Activated CD8-positive, alpha-beta memory T cell treated with anti-CD3 and anti-CD28 coated beads, Interleukin-2, amount 10 ng/mL, durations not matched to agents 7 days and 5 days (primary cell): ENCODE data around the gene OPN3. TPM values are rescaled to one million over a fixed set of nuclear protein-coding genes. Genes with fewer than 3 reads are reported as not detected.
"Not testable (repeated sequence)": the region's sequence is repeated elsewhere in the genome, so short reads cannot be mapped to it uniquely, and the experiment has no call there.

Experiments used
- ATAC-seq: fragments of 150-1000 bp; cut with Tn5 transposase; one replicate; pipeline ENCODE4 v1.10.0; 2021; ENCODE audit warnings: moderate library complexity
- CTCF ChIA-PET: fragments of 350-600 bp; sonication (Branson Sonifier 250); formaldehyde crosslinking; loops from one replicate; lab custom pipeline; 2021; ENCODE audit warnings: antibody characterized with exemption; lab: Charles Lee
- DNase-seq: peaks from one replicate; pipeline ENCODE4 v3.0.0-alpha.2; 2020
- H3K27ac Mint-ChIP-seq: one replicate; pipeline ENCODE4 v1.8.0; 2021; ENCODE audit warnings: mild to moderate bottlenecking, mixed read lengths
- H3K27me3 Mint-ChIP-seq: one replicate; pipeline ENCODE4 v1.8.0; 2021; ENCODE audit warnings: mixed read lengths
- H3K36me3 Mint-ChIP-seq: one replicate; pipeline ENCODE4 v1.8.0; 2021; ENCODE audit warnings: mild to moderate bottlenecking, mixed read lengths
- H3K4me1 Mint-ChIP-seq: one replicate; pipeline ENCODE4 v1.8.0; 2021; ENCODE audit warnings: mixed read lengths
- H3K4me3 Mint-ChIP-seq: one replicate; pipeline ENCODE4 v1.8.0; 2021; ENCODE audit warnings: mild to moderate bottlenecking, moderate library complexity, mixed read lengths
- H3K9me3 Mint-ChIP-seq: one replicate; pipeline ENCODE4 v1.8.0; 2022; ENCODE audit warnings: low read depth, mixed read lengths
- total RNA-seq, 2 experiments: library from RNA; stranded (reverse); gene quantifications; one replicate each; pipeline ENCODE4 v1.2.3, GENCODE V29; 2021

Gene OPN3
- total RNA-seq, result 10 to 100 TPM in 1 of 2 experiments, 1 to 10 TPM in 1; 9.7 to 11.1 TPM

GRCh38 chr1:241640149-241640866, at the start of gene OPN3, which contains the start of gene CHML:
Gene OPN3, minus strand, starts transcription at chr1:241640369. Its CDS starts 115 bp downstream, at chr1:241640254.
Gene CHML, minus strand, starts transcription at chr1:241640369. Its CDS starts 4,603 bp downstream, at chr1:241635766.
- ATAC-seq (peak; percentile 97), DNase-seq (peak; percentile 94)
- Mint-ChIP-seq H3K4me1 (peaks cover 38% of the 10 kb centered on the region), H3K27ac (peak within 1 kb of the TSS; percentile 85), H3K36me3 (peaks cover 20% of the 10 kb centered on the region), H3K9me3 (peaks cover 5% of the 10 kb centered on the region), H3K27me3 (peaks cover 2% of the 10 kb centered on the region), H3K4me3 (peak within 1 kb of the TSS; percentile 78)
- CTCF ChIA-PET, result interaction anchor here (0.9 to 1.4 kb wide), 2 partner anchors 13 to 30 kb away, joined by 3 read pairs; no protein-coding TSS in a partner anchor

GRCh38 chr1:241688940-241689368, 48.8 kb upstream of the OPN3 start:
- no peak for DNase-seq
- ATAC-seq, result no peak
- no peaks in the 10 kb centered on the region for H3K9me3 Mint-ChIP-seq
- H3K27ac Mint-ChIP-seq, result no peak overlapping the region
- H3K4me1 Mint-ChIP-seq, result no peaks in the 10 kb centered on the region
- peaks cover 2% of the 10 kb centered on the region for H3K36me3 Mint-ChIP-seq
- CTCF ChIA-PET, result no interaction called here
- H3K27me3 Mint-ChIP-seq, result no peaks in the 10 kb centered on the region
- no peak overlapping the region for H3K4me3 Mint-ChIP-seq

DNA sequence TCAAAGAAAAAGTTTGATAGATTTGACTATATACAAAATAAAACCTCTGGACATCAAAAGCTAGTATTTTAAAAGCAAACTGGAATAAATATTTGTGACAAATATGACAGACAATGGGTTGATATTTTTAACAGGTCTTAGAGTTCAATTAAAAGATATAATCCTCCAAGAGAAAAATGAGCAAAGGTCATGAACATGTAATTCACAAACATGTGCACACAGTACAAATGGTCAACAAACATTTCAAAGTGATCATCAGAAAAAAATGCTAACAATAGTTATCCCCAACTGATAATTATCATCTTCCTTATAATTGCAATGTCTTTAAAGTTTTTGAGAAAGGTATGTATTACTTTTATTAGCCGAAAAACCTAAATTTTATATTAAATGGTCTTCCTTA, 43.9 kb upstream of the OPN3 start:
- H3K27me3 Mint-ChIP-seq, result no peaks in the 10 kb centered on the region
- H3K27ac Mint-ChIP-seq, result no peak overlapping the region
- DNase-seq (no peak), ATAC-seq (no peak)
- no peaks in the 10 kb centered on the region for H3K4me1 Mint-ChIP-seq
- H3K9me3 Mint-ChIP-seq, result no peaks in the 10 kb centered on the region
- H3K4me3 Mint-ChIP-seq, result no peak overlapping the region
- H3K36me3 Mint-ChIP-seq, result no peaks in the 10 kb centered on the region
- CTCF ChIA-PET, result no interaction called here

- no peaks in the 10 kb centered on the region for H3K36me3 Mint-ChIP-seq
- no peaks in the 10 kb centered on the region for H3K27me3 Mint-ChIP-seq
- DNase-seq, result no peak
- H3K4me1 Mint-ChIP-seq, result peaks cover under 1% of the 10 kb centered on the region
- no peak overlapping the region for H3K27ac Mint-ChIP-seq
- CTCF ChIA-PET, result no interaction called here
- H3K9me3 Mint-ChIP-seq, result no peaks in the 10 kb centered on the region
- H3K4me3 Mint-ChIP-seq, result no peak overlapping the region
- ATAC-seq, result no peak
Observed at GRCh38 chr1:241682921-241683320, 42.8 kb upstream of the OPN3 start.

GRCh38 chr1:241681861-241682448, 41.8 kb upstream of the OPN3 start:
- H3K36me3 Mint-ChIP-seq, H3K27me3 Mint-ChIP-seq, ATAC-seq, H3K4me3 Mint-ChIP-seq, H3K9me3 Mint-ChIP-seq, CTCF ChIA-PET, DNase-seq, H3K27ac Mint-ChIP-seq, H3K4me1 Mint-ChIP-seq: not testable (repeated sequence)

DNA sequence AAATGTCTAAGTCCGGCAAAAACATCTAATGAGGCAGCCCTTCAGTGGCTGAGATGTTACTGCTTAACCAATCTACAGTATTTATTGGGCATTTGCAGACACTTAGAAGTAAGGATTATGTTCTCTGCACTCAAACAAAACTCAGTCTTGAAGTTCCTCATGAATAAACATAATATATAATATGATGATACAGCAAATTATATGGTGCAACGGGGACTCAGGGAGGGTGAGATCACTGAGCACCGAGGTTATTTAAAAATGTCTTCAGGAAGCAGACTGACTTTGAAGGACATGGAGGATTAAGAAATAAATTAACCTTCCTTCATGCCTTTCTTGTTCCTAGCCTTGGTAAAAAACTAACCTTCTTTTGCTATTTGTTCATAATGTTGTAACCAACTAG, 39.8 kb upstream of the OPN3 start:
- H3K36me3 Mint-ChIP-seq, result no peaks in the 10 kb centered on the region
- CTCF ChIA-PET, result interaction anchor here (2.5 kb wide), 1 partner anchor 10 kb away, joined by 6 read pairs; no protein-coding TSS in a partner anchor
- no peaks in the 10 kb centered on the region for H3K9me3 Mint-ChIP-seq
- no peak for ATAC-seq
- no peak overlapping the region for H3K27ac Mint-ChIP-seq
- no peak for DNase-seq
- no peak overlapping the region for H3K4me3 Mint-ChIP-seq
- H3K27me3 Mint-ChIP-seq, result no peaks in the 10 kb centered on the region
- peaks cover 12% of the 10 kb centered on the region for H3K4me1 Mint-ChIP-seq

DNA sequence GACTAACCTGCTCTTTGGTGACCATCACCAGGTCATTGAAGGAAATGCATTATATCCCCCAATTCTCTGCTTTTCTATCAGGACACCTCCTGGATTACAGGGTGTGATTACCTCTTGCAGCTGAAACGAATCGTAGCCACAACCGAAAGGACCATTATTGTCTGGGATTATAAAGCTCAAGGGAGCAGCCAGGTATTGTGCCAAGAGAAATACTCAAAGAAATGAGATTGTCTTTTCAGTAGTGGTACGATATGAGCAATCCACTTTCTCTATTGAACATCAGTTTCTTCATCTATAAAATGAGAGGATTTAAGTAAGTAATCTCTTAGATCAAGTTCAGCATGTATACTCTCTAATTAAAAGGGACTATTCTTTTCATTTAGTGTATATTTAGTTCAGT, 39.2 kb upstream of the OPN3 start:
- CTCF ChIA-PET, result interaction anchor here (2.5 kb wide), 1 partner anchor 10 kb away, joined by 6 read pairs; no protein-coding TSS in a partner anchor
- H3K36me3 Mint-ChIP-seq, result no peaks in the 10 kb centered on the region
- peaks cover 12% of the 10 kb centered on the region for H3K4me1 Mint-ChIP-seq
- no peak overlapping the region for H3K27ac Mint-ChIP-seq
- H3K27me3 Mint-ChIP-seq, result no peaks in the 10 kb centered on the region
- no peak for ATAC-seq
- H3K4me3 Mint-ChIP-seq, result no peak overlapping the region
- DNase-seq, result no peak
- no peaks in the 10 kb centered on the region for H3K9me3 Mint-ChIP-seq

- no peaks in the 10 kb centered on the region for H3K27me3 Mint-ChIP-seq
- no peak for ATAC-seq
- CTCF ChIA-PET, result interaction anchor here (2.5 kb wide), 1 partner anchor 9 kb away, joined by 6 read pairs; no protein-coding TSS in a partner anchor
Observed at GRCh38 chr1:241678536-241678935, 38.4 kb upstream of the OPN3 start.

GRCh38 chr1:241677201-241677600, 37.0 kb upstream of the OPN3 start:
- H3K36me3 Mint-ChIP-seq, result no peaks in the 10 kb centered on the region
- CTCF ChIA-PET, result interaction anchor here (1.2 to 2.5 kb wide), 2 partner anchors 8 to 66 kb away, joined by 3 to 6 read pairs; no protein-coding TSS in a partner anchor
- H3K4me1 Mint-ChIP-seq, result peaks cover 12% of the 10 kb centered on the region
- no peaks in the 10 kb centered on the region for H3K27me3 Mint-ChIP-seq
- DNase-seq (no peak), ATAC-seq (peak; percentile 86)
- peak overlapping the region; percentile 73 for H3K27ac Mint-ChIP-seq
- H3K4me3 Mint-ChIP-seq, result peak overlapping the region; percentile 70
- no peaks in the 10 kb centered on the region for H3K9me3 Mint-ChIP-seq

More at GRCh38 chr1:241678536-241678935, 38.4 kb upstream of the OPN3 start:
- H3K4me1 Mint-ChIP-seq, result peaks cover 12% of the 10 kb centered on the region
- no peaks in the 10 kb centered on the region for H3K36me3 Mint-ChIP-seq
- no peak overlapping the region for H3K4me3 Mint-ChIP-seq
- DNase-seq, result no peak
- H3K27ac Mint-ChIP-seq, result no peak overlapping the region
- H3K9me3 Mint-ChIP-seq, result no peaks in the 10 kb centered on the region

- Mint-ChIP-seq H3K9me3 (no peaks in the 10 kb centered on the region), H3K27ac (no peak overlapping the region), H3K4me1 (peaks cover 12% of the 10 kb centered on the region), H3K4me3 (no peak overlapping the region), H3K27me3 (no peaks in the 10 kb centered on the region), H3K36me3 (no peaks in the 10 kb centered on the region)
- ATAC-seq (no peak), DNase-seq (no peak)
- CTCF ChIA-PET, result no interaction called here
Observed at GRCh38 chr1:241675983-241676382, 35.8 kb upstream of the OPN3 start.

GRCh38 chr1:241674805-241675384, 34.7 kb upstream of the OPN3 start:
- ATAC-seq, result no peak
- CTCF ChIA-PET, result no interaction called here
- H3K4me3 Mint-ChIP-seq, result no peak overlapping the region
- no peak for DNase-seq
- H3K27me3 Mint-ChIP-seq, result no peaks in the 10 kb centered on the region
- H3K9me3 Mint-ChIP-seq, result no peaks in the 10 kb centered on the region
- no peaks in the 10 kb centered on the region for H3K36me3 Mint-ChIP-seq
- H3K27ac Mint-ChIP-seq, result no peak overlapping the region
- H3K4me1 Mint-ChIP-seq, result peaks cover 12% of the 10 kb centered on the region

- H3K4me1 Mint-ChIP-seq, result peaks cover 5% of the 10 kb centered on the region
- ATAC-seq, result no peak
Observed at GRCh38 chr1:241672301-241672700, 32.1 kb upstream of the OPN3 start.

DNA sequence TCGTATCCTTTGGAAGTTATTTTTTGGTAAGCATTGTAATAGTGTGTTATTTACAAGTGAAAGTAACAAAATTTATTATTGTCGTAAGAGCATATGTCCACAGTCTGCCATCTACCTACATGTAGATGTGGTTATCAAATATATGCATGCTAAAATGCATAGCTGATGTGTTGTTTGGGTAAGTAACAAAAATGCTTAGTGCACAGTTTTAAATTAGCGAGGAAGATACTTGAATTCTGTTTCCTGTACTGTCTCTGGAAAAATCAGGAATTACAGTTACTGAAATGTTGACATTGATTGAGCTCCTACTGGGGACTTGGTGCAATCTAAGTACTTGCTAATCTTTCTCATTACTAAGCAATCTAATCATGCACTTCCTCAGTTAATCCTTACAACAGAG, 26.2 kb upstream of the OPN3 start:
- Mint-ChIP-seq H3K27ac (no peak overlapping the region), H3K27me3 (no peaks in the 10 kb centered on the region), H3K4me3 (no peak overlapping the region), H3K36me3 (no peaks in the 10 kb centered on the region), H3K9me3 (no peaks in the 10 kb centered on the region), H3K4me1 (no peaks in the 10 kb centered on the region)
- DNase-seq, result no peak
- CTCF ChIA-PET, result no interaction called here
- ATAC-seq, result no peak

More at GRCh38 chr1:241672301-241672700, 32.1 kb upstream of the OPN3 start:
- Mint-ChIP-seq H3K9me3 (no peaks in the 10 kb centered on the region), H3K27me3 (no peaks in the 10 kb centered on the region), H3K36me3 (no peaks in the 10 kb centered on the region), H3K27ac (no peak overlapping the region), H3K4me3 (no peak overlapping the region)
- CTCF ChIA-PET, result no interaction called here
- DNase-seq, result no peak
